CD4-positive, alpha-beta T cell treated with Interleukin-6 at 100 ng/mL for 8 hours (primary cell): Measurements from ENCODE around the gene IL17B.
"Not testable (repeated sequence)": the region's sequence is repeated elsewhere in the genome, so short reads cannot be mapped to it uniquely, and the experiment has no call there.

Source experiments
- DNase-seq: peaks from one replicate; pipeline ENCODE4 v3.0.0-alpha.2; 2020; ENCODE audit warnings: mixed read lengths, low spot score

The IL17B gene

DNA sequence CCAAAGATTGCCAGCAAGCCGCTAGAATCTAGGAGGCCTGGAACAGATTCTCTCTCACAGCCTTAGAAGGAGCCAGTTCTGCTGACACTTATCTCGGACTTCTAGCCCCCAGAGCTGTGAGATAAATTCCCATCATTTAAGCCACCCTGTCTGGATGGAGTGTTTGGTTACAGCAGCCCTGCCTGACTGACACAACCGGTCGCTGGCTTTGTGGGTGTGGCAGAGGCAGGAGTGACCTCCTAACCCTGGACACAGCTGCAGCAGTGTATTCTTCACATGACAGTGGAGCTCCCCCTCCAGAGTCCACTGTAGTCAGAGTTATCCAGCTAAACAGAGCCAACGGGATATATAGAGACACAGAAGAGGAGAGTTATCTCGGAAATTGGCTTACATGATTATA is 21.2 kb upstream of the IL17B start:
- DNase-seq, result no peak

DNA sequence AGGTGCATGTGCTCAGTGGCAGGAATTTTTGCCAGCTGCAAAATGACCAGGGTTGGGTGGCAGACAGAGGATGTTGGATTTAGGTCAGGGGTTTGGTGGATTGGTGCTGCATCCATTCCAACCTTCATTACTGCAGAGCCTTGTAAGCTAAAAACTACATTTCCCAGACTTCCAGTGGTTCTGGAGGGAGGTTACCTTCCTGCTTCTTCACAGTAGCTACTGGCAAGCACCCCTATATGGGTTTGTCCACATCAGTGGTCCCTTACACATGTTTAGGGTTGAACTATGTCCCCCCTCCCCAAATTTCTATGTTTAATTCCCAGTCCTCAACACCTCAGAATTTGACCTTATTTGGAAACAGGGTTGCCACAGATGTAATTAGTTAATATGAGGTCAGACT is 20.7 kb upstream of the IL17B start:
- no peak for DNase-seq

DNA sequence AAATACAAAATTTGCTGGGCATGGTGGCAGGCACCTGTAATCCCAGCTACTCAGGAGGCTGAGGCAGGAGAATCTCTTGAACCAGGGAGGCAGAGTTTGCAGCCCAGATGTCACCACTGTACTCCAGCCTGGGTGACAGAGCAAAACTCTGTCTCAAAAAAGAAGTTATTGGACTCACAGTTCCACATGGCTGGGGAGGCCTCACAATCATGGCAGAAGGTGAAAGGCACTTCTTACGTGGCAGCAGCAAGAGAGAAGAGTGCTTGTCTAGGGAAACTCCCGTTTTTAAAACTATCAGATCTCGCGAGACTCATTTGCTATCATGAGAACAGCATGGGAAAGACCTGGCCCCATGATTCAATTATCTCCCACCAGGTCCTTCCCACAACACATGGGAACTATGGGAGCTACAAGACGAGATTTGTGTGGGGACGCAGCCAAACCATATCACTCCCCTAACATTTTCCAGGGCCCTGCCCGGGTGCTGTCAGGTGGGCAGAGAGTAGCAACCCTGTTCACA is 19.7 kb upstream of the IL17B start:
- not testable (repeated sequence) for DNase-seq

DNA sequence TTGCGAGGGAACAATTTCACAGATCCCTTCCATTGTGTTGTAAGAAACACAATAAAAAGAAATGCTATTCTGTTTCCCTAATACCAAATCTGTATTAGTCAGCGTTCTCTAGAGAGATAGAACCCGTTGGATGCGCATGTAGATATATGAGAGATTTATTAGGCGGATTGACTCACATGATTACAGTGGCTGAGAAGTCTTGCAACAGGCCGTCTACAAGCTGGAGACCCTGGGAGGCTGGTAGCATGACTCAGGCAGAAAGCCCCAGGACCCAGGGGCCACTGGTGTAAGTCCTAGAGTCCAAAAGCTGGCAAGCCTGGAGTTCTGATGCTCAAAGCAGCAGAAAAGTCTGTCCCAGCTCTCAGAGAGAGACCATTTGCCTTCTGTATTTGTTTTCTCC is 18.4 kb upstream of the IL17B start:
- DNase-seq, result no peak

DNA sequence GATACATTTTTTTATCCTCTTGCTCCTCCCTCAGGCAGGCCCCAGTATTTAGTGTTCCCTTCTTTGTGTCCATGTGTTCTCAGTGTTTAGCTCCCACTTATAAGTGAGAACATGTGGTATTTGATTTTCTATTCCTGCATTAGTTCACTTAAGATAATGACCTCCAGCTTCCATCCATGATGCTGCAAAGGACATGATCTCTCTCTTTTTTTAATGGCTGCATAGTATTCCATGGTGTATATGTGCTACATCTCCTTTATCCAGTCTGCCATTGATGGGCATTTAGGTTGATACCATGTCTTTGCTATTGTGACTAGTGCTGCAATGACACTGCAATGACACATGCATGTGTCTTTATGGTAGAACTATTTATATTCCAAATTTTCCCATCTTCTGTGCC is 15.9 kb upstream of the IL17B start:
- not testable (repeated sequence) for DNase-seq

DNA sequence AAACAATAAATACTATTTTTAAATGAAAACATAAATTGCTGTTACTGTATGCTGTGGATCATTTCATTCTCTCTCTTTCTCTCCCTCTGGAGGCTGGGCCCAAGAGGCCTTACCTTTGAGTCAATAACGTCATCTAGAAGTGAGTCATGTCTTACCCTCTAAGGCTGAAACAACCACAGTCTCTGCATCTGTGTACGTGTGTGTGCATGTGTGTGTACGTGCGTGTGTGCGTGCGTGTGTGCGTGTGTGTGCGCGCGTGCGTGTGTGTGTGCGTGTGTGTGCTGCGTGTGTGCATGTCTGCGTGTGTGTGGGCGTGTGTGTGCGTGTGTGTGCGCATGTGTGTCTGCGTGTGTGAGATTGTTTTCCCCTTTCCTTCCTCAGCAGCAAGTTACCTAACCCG is 13.6 kb upstream of the IL17B start:
- DNase-seq, result no peak

GRCh38 chr5:149391524-149391923 is 12.4 kb upstream of the IL17B start:
- DNase-seq, result no peak

GRCh38 chr5:149391076-149391475 is 12.0 kb upstream of the IL17B start:
- not testable (repeated sequence) for DNase-seq

GRCh38 chr5:149389552-149390495 is 10.7 kb upstream of the IL17B start:
- DNase-seq, result no peak

- DNase-seq, result no peak
These were observed 9.6 kb upstream of the IL17B start for GRCh38 chr5:149388498-149389190.

GRCh38 chr5:149387982-149388381 is 8.9 kb upstream of the IL17B start:
- DNase-seq, result no peak

DNA sequence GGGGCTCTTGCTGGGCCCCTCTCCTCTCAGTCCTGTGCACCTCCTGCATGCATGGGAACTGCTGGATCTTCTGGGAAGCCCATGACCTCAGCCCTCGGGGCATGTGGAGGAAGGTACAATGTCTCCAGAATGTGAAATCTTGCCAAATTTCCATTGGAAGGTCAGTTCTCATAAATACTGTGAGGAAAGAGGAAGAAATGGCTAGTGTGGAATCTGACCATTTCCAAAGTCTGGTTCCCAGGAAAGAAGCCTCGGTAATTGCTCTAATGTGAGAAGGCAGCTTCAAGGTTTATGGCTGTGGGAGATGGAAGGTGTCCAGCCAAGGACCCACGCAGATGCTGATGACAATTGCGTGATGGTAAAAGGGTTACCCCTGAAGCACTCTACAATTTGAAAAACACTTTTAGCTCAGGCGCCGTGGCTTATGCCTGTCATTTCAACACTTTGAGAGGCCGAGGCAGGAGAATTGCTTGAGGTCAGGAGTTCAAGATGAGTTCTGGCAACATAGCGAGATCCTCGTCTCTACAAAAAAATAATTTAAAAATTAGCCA is 8.1 kb upstream of the IL17B start:
- no peak for DNase-seq

GRCh38 chr5:149386166-149386565 is 7.1 kb upstream of the IL17B start:
- no peak for DNase-seq

- DNase-seq, result no peak
These were observed 4.3 kb upstream of the IL17B start for GRCh38 chr5:149383399-149383798.

DNA sequence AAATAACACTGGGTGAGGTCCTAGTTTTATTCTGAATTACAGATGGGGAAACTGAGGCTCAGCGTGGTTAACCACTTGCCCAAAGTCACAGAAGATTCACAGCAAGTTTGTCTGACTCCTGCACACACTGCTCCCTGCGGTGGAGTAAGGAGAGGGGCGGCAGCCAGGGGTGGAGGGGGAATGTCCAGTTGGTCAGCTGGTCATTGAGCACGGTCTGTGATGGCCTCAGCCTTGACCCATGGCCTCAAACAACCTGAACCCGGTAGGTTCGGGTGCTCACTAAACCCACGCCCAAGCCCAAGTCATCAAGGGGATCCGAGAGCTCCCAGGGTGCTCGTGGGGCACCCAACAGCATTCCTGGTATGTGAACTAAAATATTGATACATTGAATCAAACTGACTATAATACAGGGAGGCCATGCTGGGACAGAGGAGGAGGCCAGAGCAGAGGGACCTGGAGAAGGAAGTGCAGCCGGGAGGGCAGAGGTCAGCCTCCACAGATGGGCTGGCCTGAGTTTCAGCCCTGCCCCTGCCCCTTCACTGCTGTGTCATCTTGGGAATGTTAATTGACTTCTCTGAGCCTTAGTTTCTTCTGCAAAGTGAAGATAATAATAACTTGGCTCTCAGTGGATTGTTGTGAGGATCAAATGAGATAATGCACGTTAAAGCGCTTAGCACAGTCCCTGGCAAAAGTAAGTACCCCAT is 3.6 kb upstream of the IL17B start:
- no peak for DNase-seq

DNA sequence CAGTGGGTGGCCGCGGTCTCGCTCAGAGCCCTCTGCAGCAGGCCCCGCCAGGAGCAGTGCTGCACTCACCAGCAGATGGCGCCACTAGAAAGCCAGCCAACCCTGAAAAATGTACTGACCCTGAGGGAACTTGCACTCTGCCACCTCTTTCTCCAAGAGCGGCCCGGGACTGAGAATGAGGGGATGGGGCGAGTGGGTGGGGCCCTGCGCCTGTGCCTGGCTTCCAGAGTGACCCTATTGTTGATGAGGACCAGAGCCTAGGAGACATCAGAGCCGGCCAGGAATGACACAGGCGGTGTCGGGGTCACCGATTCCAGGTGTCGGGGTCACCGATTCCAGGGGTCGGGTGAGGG is 2.9 kb upstream of the IL17B start:
- DNase-seq, result peak; percentile 66

DNA sequence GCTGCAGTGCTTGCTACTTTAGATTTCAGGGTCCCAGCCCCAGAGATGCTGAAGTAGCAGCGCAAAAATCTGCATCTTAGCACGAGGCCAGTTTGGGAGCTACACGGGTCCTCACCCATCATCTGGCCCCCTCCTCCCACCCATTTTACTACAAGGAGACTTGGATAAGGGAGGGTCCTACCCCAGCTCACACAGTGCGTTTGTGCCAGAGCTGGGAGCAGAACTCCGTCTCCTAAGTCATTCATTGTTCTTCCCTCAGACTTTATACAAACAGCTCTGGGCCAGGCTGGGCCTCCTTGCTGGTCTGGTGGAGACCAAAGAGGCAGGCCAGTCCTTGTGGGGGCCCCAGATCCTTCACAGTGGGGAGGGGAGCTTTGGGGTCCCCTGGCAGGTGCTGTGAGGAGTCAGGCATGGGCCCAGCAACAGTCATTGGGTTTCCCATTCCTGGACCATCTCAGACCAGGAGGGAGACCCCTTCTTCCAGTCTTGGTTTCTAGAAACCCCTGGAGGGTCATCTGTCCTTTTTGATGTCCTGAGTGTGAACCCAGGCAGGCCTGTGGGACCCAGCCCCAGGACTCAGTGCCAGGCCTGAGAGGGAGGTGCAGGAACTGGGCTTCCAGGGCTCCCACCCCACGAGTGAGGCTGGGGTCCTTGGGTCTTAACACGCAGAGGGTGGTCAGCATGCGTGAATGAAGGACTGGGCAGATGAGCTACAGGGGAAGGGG is 2.3 kb upstream of the IL17B start:
- no peak for DNase-seq

DNA sequence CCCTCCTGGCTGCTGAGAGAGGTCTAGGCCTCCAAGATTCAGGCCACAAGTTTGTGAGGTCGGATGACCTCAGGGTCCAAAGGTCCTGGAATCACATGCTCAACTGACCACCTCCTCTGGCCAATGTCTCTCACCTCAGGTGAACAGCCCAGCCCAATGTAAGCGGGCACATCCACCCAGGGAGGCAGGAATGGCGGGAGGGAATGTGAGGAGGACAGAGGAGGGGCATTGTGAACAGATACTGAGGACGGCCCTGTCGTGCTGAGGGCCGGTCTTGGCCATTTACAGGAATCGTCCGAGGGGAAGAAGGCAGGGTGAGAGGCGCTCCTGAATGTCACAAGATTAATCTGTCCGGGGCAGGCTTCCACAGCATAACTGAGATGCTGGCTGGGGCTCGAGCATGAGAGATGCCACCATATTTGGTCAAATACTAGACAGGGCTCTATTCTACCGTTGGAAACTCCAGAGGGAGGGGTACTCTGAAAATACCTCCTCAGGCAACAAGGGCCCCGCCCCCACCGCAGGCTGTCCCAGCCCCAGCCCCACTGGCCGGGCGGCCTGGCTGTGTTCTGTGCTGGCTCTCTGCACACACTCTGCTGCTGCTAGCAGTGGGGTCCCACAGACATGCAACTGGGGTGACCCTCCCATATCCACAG is 1.5 kb upstream of the IL17B start:
- no peak for DNase-seq

- no peak for DNase-seq
These were observed 804 bp upstream of the IL17B start for GRCh38 chr5:149379818-149380374.

GRCh38 chr5:149378241-149378820 is 761 bp downstream of the IL17B start:
- no peak for DNase-seq
